ENCODE measurements around the gene SPTLC1.

DNA sequence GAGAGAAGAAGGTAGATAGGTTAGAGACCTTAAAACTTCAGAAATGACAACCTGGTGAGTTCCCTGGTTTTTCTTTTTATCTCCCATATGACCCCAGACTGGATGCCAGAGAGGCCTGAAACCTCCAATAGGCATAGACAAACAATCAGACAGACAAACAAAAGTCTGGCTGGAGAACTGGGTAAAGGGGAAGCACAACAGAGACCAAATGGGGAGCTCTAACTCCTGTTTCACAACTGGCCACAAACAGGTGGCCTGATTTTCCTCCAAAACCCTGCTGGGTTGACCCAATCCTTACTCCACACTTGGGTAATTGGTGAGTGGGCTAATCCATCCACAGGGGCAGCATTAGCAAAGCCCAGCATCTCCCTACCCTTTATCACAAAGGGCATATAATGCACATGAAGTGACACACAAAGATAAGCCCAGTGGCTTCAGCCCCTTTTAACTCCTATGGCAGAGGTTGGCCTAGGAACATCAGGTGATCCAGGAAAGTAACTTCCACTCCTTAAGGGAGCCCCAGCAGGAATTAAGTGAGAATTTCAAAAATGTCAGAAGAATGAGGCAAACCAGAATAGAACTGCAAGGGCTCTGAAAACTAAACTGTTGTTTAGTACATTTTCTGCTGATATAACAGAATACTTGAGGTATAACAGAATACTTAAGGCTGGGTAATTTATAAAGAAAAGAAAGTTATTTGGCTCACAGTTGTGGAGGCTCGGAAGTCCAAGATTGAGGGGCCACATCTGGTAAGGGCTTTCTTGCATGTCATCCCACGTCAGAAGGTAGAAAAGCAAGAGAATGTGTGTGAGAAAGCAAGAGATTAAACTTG, 104.3 kb downstream of the SPTLC1 start:
- TF ChIP-seq CTCF (IDR thresholded peaks at IDR 0.05) (no peak), POLR2A (IDR thresholded peaks at IDR 0.05) (no peak), POLR2AphosphoS5 (IDR thresholded peaks at IDR 0.05) (no peak), EP300 (IDR thresholded peaks at IDR 0.05) (no peak)
